SH-SY5Y (cell line): Measurements from ENCODE around the gene ALG8.

Experiments
- GATA2 ChIP-seq: IDR thresholded peaks from 2 replicates; pipeline ENCODE4 v1.6.1; 2011; ENCODE audit warnings: mild to moderate bottlenecking, low read depth, low read length
- GATA3 ChIP-seq: IDR thresholded peaks from 2 replicates; pipeline ENCODE4 v1.6.1; 2011; ENCODE audit warnings: low read depth, mild to moderate bottlenecking, low read length, moderate library complexity

DNA sequence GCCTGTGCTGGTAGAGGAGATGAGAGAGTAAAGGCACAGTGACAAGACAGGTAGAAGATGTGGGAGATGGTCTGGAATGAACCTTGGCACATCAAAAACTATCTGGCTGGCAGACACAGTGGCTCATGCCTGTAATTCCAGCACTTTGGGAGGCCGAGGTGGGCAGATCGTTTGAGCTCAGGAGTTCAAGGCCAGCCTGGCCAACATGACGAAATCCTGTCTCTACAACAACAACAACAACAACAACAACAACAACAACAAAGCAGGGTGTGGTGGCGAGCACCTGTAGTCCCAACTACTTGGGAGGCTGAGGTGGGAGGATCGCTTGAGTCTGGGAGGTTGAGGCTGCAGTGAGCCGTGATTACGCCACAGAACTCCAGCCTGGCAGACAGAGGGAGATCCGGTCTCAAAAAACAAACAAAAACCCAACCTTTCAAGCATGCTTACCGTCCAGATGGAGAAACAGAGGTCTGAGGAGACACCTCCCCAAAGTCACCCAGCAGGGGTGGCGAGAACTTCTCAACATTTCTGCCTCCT is 37.2 kb upstream of the ALG8 start:
- TF ChIP-seq GATA2 (no peak), GATA3 (no peak)
